Endothelial cell of umbilical vein (primary cell): Measurements from ENCODE around the gene COX10. TPM values are rescaled to one million over a fixed set of nuclear protein-coding genes. Genes with fewer than 3 reads are reported as not detected.

Experiments
- BruUV-seq: library from RNA; stranded (reverse); fragments of 400-500 nt; replicated peaks from 2 replicates; lab custom pipeline; 2021; lab: Mats Ljungman, UMichigan
- CTCF ChIA-PET: fragments of 300-600, 350-600 bp; sonication (Branson Sonifier 250); formaldehyde crosslinking; loops from one replicate; lab custom pipeline; 2021; ENCODE audit warnings: antibody characterized with exemption, inconsistent platforms; lab: Charles Lee
- POLR2A ChIA-PET: fragments of 300-600, 350-600 bp; sonication (Branson Sonifier 250); formaldehyde crosslinking; loops from one replicate; lab custom pipeline; 2021; ENCODE audit warnings: antibody characterized with exemption, inconsistent platforms; lab: Charles Lee
- DNase-seq: peaks from one replicate; pipeline ENCODE4 v3.0.0-alpha.2; 2011; ENCODE audit warnings: low read depth, low spot score
- FAIRE-seq: peaks from 2 replicates; lab custom pipeline; 2011; peaks lifted over from hg19 to GRCh38; lab: Jason Lieb, UNC
- H2AFZ ChIP-seq: 2 replicates; pipeline ENCODE4 v1.6.0; 2012; ENCODE audit warnings: low read depth, low read length, control low read depth, inconsistent platforms
- H3K27ac ChIP-seq: 2 replicates; pipeline ENCODE4 v1.5.1; 2011; ENCODE audit warnings: low read depth, mild to moderate bottlenecking, control low read depth, low read length, moderate library complexity; ENCODE audit not compliant: insufficient read depth
- H3K27me3 ChIP-seq, 2 experiments: 2 replicates each; pipeline versions ENCODE4 v1.6.0 to v1.6.1; 2011; ENCODE audit warnings: low read length in 2 of 2, mixed read lengths in 1 of 2; ENCODE audit not compliant: control insufficient read depth in 2 of 2, insufficient read depth in 2 of 2
- H3K36me3 ChIP-seq, 2 experiments: 2 replicates in 1 of 2; 3 replicates in 1 of 2; pipeline ENCODE4 v1.5.1; 2011; ENCODE audit warnings: low read length in 2 of 2, mild to moderate bottlenecking in 1 of 2, moderate library complexity in 1 of 2; ENCODE audit not compliant: control insufficient read depth in 2 of 2, insufficient read depth in 2 of 2; ENCODE audit errors: extremely low read depth in 1 of 2
- H3K4me1 ChIP-seq: 3 replicates; pipeline ENCODE4 v1.5.1; 2011; ENCODE audit warnings: mild to moderate bottlenecking, low read length; ENCODE audit not compliant: control insufficient read depth, insufficient read depth; ENCODE audit errors: extremely low read depth
- H3K4me2 ChIP-seq: 2 replicates; pipeline ENCODE4 v1.6.1; 2011; ENCODE audit warnings: low read length, control low read depth, mixed read lengths; ENCODE audit not compliant: insufficient read depth
- H3K4me3 ChIP-seq, 3 experiments: fragments of 200-600 bp in 1 of 3; sonication (generic), shearing (Covaris generic) in 1 of 3; replicated peaks in 1 of 3; 2 replicates each; pipeline ENCODE4 v1.5.1; 2011 to 2016; ENCODE audit warnings: control low read depth in 3 of 3, low read length in 3 of 3, mild to moderate bottlenecking in 2 of 3, inconsistent platforms in 1 of 3, low read depth in 1 of 3, moderate library complexity in 1 of 3; ENCODE audit not compliant: insufficient read depth in 1 of 3
- H3K79me2 ChIP-seq: 2 replicates; pipeline ENCODE4 v1.6.0; 2012; ENCODE audit warnings: low read length, inconsistent platforms; ENCODE audit not compliant: control insufficient read depth, insufficient read depth
- H3K9ac ChIP-seq: replicated peaks from 2 replicates; pipeline ENCODE3; 2011; ENCODE audit warnings: low read length, control low read depth; ENCODE audit not compliant: insufficient read depth; ENCODE audit errors: extremely low read depth
- H3K9me1 ChIP-seq: replicated peaks from 3 replicates; pipeline ENCODE4 v1.6.0; 2011; ENCODE audit warnings: mild to moderate bottlenecking, low read length; ENCODE audit not compliant: control insufficient read depth, insufficient read depth; ENCODE audit errors: extremely low read depth
- H3K9me3 ChIP-seq: replicated peaks from 2 replicates; pipeline ENCODE4 v1.5.1; 2012; ENCODE audit warnings: low read length, inconsistent platforms; ENCODE audit not compliant: control insufficient read depth, insufficient read depth
- H4K20me1 ChIP-seq: replicated peaks from 2 replicates; pipeline ENCODE3; 2011; ENCODE audit warnings: mild to moderate bottlenecking, low read length; ENCODE audit not compliant: control insufficient read depth, insufficient read depth; ENCODE audit errors: extremely low read depth
- EZH2 ChIP-seq: IDR thresholded peaks from 2 replicates; pipeline ENCODE4 v1.6.1; 2012; ENCODE audit warnings: borderline replicate concordance, low read depth, mild to moderate bottlenecking, moderate library complexity, low read length, inconsistent platforms; ENCODE audit not compliant: severe bottlenecking
- FOS ChIP-seq: IDR thresholded peaks from 2 replicates; pipeline ENCODE4 v1.6.1; 2011; ENCODE audit warnings: mild to moderate bottlenecking, low read length, moderate library complexity, borderline replicate concordance; ENCODE audit not compliant: insufficient read depth
- GATA2 ChIP-seq: IDR thresholded peaks from 2 replicates; pipeline ENCODE4 v1.7.0; 2011; ENCODE audit warnings: low read depth, mild to moderate bottlenecking, moderate library complexity, mixed read lengths, low read length; ENCODE audit not compliant: insufficient read length, insufficient read depth
- JUN ChIP-seq: IDR thresholded peaks from 2 replicates; pipeline ENCODE4 v1.6.1; 2011; ENCODE audit warnings: borderline replicate concordance, low read depth; ENCODE audit not compliant: insufficient read length, insufficient read depth
- MYC ChIP-seq: IDR thresholded peaks from one replicate; pipeline ENCODE4 v1.6.1; 2011; ENCODE audit warnings: mild to moderate bottlenecking, low read depth, low read length
- POLR2A ChIP-seq: IDR thresholded peaks from 2 replicates; pipeline ENCODE4 v1.6.1; 2012; ENCODE audit warnings: low read depth, mild to moderate bottlenecking, control low read depth, low read length
- POLR2AphosphoS5 ChIP-seq: IDR thresholded peaks from 2 replicates; pipeline ENCODE4 v1.6.1; 2012; ENCODE audit warnings: low read depth, mild to moderate bottlenecking, control low read depth, low read length, moderate library complexity; ENCODE audit not compliant: insufficient read depth
- dilution Hi-C: fragments of 300-500 bp; cut with MboI; formaldehyde crosslinking; loops from one replicate; pipeline ENCODE4 v1.15.0; 2019; ENCODE audit warnings: low sequenced_read_pairs; ENCODE audit not compliant: extremely low pct_ligation_motif_present
- intact Hi-C: fragments of 100-400 bp; cut with micrococcal nuclease; formaldehyde crosslinking; loops from one replicate; pipeline ENCODE4 v1.10.0; 2022
- polyA plus RNA-seq, 4 experiments: library from polyadenylated mRNA; depleted of rRNA in 3 of 4; stranded (reverse) in 3 of 4; unstranded in 1 of 4; fragments of >200 nt; gene quantifications; 2 replicates each; pipeline versions ENCODE4 v1.2.1 to v1.2.3, GENCODE V29; 2011 to 2012; ENCODE audit warnings: missing spikeins in 1 of 4
- total RNA-seq: library from RNA; stranded (reverse); gene quantifications from 2 replicates; pipeline ENCODE4 v1.2.3, GENCODE V29; 2021
- TF ChIP-seq, protein P1 (sequence below), 2 donors: IDR thresholded peaks; 1 replicate in 1 of 2; 2 replicates in 1 of 2; pipeline ENCODE4 v1.5.1; 2011; ENCODE audit warnings: low read length in 2 of 2, mild to moderate bottlenecking in 2 of 2, moderate library complexity in 2 of 2, control low read depth in 1 of 2, inconsistent platforms in 1 of 2, low read depth in 1 of 2; ENCODE audit not compliant: insufficient read depth in 1 of 2; ENCODE audit errors: extremely low read depth in 1 of 2
- TF ChIP-seq, protein P2 (sequence below): IDR thresholded peaks from 2 replicates; pipeline ENCODE4 v1.6.1; 2011; ENCODE audit not compliant: insufficient read depth, insufficient read length

The COX10 gene
- total and polyA plus RNA-seq, 2 donors (not counting 3 experiments of a cell fraction or from before 2014, with no cell fraction given), result 9.8 to 12.1 TPM

- dilution Hi-C loops, result no loop called here
- Histone ChIP-seq H3K9me1 (peaks cover 2% of the 10 kb centered on the region), H3K4me2 (no peak overlapping the region), H3K9me3 (no peaks in the 10 kb centered on the region), H3K4me1 (peaks cover 6% of the 10 kb centered on the region), H2AFZ (no peak overlapping the region), H3K27me3 (no peaks in the 10 kb centered on the region), H4K20me1 (peaks cover 2% of the 10 kb centered on the region), H3K36me3 (no peaks in the 10 kb centered on the region), H3K27ac (no peak overlapping the region), H3K79me2 (peaks cover under 1% of the 10 kb centered on the region), H3K9ac (no peak overlapping the region), H3K4me3 (no peak overlapping the region)
- no TSS peak for BruUV-seq
- no peak for DNase-seq
- no peak for FAIRE-seq
- intact Hi-C loops, result no loop called here
- ChIA-PET CTCF (no interaction called here), POLR2A (no interaction called here)
- TF ChIP-seq POLR2AphosphoS5 (no peak), GATA2 (no peak), POLR2A (no peak), EZH2 (no peak), MYC (no peak), JUN (no peak)
- TF ChIP-seq, protein P1, sequence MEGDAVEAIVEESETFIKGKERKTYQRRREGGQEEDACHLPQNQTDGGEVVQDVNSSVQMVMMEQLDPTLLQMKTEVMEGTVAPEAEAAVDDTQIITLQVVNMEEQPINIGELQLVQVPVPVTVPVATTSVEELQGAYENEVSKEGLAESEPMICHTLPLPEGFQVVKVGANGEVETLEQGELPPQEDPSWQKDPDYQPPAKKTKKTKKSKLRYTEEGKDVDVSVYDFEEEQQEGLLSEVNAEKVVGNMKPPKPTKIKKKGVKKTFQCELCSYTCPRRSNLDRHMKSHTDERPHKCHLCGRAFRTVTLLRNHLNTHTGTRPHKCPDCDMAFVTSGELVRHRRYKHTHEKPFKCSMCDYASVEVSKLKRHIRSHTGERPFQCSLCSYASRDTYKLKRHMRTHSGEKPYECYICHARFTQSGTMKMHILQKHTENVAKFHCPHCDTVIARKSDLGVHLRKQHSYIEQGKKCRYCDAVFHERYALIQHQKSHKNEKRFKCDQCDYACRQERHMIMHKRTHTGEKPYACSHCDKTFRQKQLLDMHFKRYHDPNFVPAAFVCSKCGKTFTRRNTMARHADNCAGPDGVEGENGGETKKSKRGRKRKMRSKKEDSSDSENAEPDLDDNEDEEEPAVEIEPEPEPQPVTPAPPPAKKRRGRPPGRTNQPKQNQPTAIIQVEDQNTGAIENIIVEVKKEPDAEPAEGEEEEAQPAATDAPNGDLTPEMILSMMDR (IDR thresholded peaks at IDR 0.05; ENCODE audit: extremely low read depth in 1 of 2, insufficient read depth in 1 of 2, low read depth in 1 of 2, low read length in 2 of 2), result no peak
These were observed 50.2 kb downstream of the COX10 start for GRCh38 chr17:14119546-14119945.

DNA sequence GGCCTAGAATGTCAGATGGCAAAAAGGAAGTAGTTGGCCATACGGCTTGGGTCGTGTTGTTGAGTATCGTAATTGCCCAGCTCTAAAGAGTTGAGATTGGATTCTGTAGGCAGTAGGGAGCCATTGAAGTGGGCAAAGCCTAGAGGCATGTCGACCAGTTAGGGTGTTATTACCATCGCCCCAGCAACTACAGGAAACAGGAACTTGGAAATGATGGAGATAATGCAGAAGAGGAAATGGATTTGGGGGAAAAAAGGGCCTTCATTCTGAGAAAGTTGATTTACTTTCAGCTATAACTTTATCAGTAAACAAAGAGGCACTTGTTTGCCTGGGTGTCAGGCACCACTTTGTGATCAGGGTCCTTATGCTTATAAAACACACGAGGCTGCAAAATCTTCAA is 52.6 kb downstream of the COX10 start:
- H3K4me2 ChIP-seq, result no peak overlapping the region
- H3K4me1 ChIP-seq, result peaks cover 6% of the 10 kb centered on the region
- ChIA-PET POLR2A (no interaction called here), CTCF (no interaction called here)
- H3K27me3 ChIP-seq, result no peaks in the 10 kb centered on the region
- H3K27ac ChIP-seq, result no peak overlapping the region
- no peak overlapping the region for H3K4me3 ChIP-seq
- dilution Hi-C loops (no loop called here), intact Hi-C loops (no loop called here)
- no peak overlapping the region for H2AFZ ChIP-seq
- no peak for TF ChIP-seq JUN
- TF ChIP-seq POLR2A, result no peak
- no peak for TF ChIP-seq GATA2
- TF ChIP-seq, protein P1 (IDR thresholded peaks at IDR 0.05; ENCODE audit: extremely low read depth in 1 of 2, insufficient read depth in 1 of 2, low read depth in 1 of 2, low read length in 2 of 2), result no peak
- no peak for TF ChIP-seq EZH2
- TF ChIP-seq, protein P2, sequence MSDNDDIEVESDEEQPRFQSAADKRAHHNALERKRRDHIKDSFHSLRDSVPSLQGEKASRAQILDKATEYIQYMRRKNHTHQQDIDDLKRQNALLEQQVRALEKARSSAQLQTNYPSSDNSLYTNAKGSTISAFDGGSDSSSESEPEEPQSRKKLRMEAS, result no peak
- no peak for TF ChIP-seq FOS
- TF ChIP-seq POLR2AphosphoS5, result no peak
- no peak for TF ChIP-seq MYC
- DNase-seq (peak; percentile 23), FAIRE-seq (no peak)
- BruUV-seq, result no TSS peak
- H4K20me1 ChIP-seq, result peaks cover 2% of the 10 kb centered on the region
- no peak overlapping the region for H3K9ac ChIP-seq
- H3K79me2 ChIP-seq, result peaks cover 3% of the 10 kb centered on the region
- no peaks in the 10 kb centered on the region for H3K9me3 ChIP-seq
- H3K36me3 ChIP-seq, result no peaks in the 10 kb centered on the region
- peaks cover 2% of the 10 kb centered on the region for H3K9me1 ChIP-seq
